BLaER1 treated with 17β-estradiol and CSF1 and Interleukin-3, amounts not matched to agents 10 nM and 100 nM (cell line): ENCODE data around the gene SYNDIG1L.

Experiments used
- H3K27ac ChIP-seq, 11 experiments: shearing (Covaris generic); formaldehyde crosslinking; 2 replicates each; pipeline ENCODE4 v1.8.1; 2022
- H3K27me3 ChIP-seq, 11 experiments: shearing (Covaris generic); formaldehyde crosslinking; 2 replicates each; pipeline ENCODE4 v1.8.1; 2022
- H3K36me3 ChIP-seq, 11 experiments: shearing (Covaris generic); formaldehyde crosslinking; 2 replicates each; pipeline ENCODE4 v1.8.1; 2022
- H3K4me1 ChIP-seq, 10 experiments: shearing (Covaris generic); formaldehyde crosslinking; 2 replicates each; pipeline ENCODE4 v1.8.1; 2022
- H3K4me2 ChIP-seq, 11 experiments: shearing (Covaris generic); formaldehyde crosslinking; 2 replicates each; pipeline ENCODE4 v1.8.1; 2022
- H3K4me3 ChIP-seq, 10 experiments: shearing (Covaris generic); formaldehyde crosslinking; 2 replicates each; pipeline ENCODE4 v1.8.1; 2022
- H3K9ac ChIP-seq, 11 experiments: shearing (Covaris generic); formaldehyde crosslinking; 2 replicates each; pipeline ENCODE4 v1.8.1; 2022
- H3K9me3 ChIP-seq, 11 experiments: shearing (Covaris generic); formaldehyde crosslinking; replicated peaks in 1 of 11; 2 replicates each; pipeline ENCODE4 v1.8.1; 2022
- H4K20me1 ChIP-seq, 11 experiments: shearing (Covaris generic); formaldehyde crosslinking; 2 replicates each; pipeline ENCODE4 v1.8.1; 2022
- Cebpa-rat ChIP-seq, 11 experiments: shearing (Covaris generic); IDR thresholded peaks; 2 replicates each; pipeline ENCODE4 v1.8.1; 2022

SYNDIG1L gene

GRCh38 chr14:74364271-74364880 is 61.6 kb downstream of the SYNDIG1L start:
- H3K9me3 ChIP-seq: no peaks in the 10 kb centered on the region
- no peaks in the 10 kb centered on the region for H3K27me3 ChIP-seq
- no peaks in the 10 kb centered on the region for H3K36me3 ChIP-seq
- peaks cover 0 to 5% (median 0%) of the 10 kb centered on the region in 11 experiments; a peak in 1 of 22 replicates for H4K20me1 ChIP-seq
- H3K4me2 ChIP-seq: no peak overlapping the region
- peaks cover 0 to 4% (median 0%) of the 10 kb centered on the region in 10 experiments; a peak in 3 of 20 replicates for H3K4me1 ChIP-seq
- H3K27ac ChIP-seq: no peak overlapping the region
- no peak overlapping the region for H3K4me3 ChIP-seq
- H3K9ac ChIP-seq: no peak overlapping the region
- no peak for TF ChIP-seq Cebpa-rat (IDR thresholded peaks at IDR 0.05)

DNA sequence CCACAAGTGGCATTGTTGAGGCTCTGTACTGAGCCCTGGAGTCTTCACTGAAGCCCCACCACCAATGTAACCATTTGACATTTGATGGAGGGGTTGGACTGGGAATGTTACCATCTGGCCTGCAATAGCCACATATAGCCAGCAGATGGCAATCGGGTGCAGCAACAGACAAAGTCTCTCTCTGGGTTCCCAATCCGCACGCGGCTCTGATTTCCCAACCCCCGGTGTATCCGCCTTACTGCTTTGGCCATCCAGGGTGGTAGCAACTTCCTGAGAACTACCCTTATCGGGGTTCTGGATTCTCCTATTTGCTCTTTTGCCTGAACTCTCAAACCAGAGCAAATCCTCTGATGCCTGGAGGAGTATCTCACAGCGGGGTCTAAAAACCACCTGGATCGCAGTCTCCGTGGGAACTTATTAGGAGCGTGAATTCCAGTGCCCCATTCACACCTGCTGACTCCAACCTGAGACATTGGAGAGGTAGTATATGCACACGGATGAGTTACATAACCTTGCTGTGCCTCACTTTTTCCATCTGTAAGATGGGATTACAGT is 63.6 kb downstream of the SYNDIG1L start:
- Histone ChIP-seq H3K9me3 (no peaks in the 10 kb centered on the region), H3K4me3 (no peak overlapping the region), H4K20me1 (peaks cover 0 to 5% (median 0%) of the 10 kb centered on the region in 11 experiments; a peak in 1 of 22 replicates), H3K36me3 (no peaks in the 10 kb centered on the region), H3K4me1 (peaks cover 0 to 4% (median 0%) of the 10 kb centered on the region in 10 experiments; a peak in 3 of 20 replicates), H3K27me3 (no peaks in the 10 kb centered on the region), H3K27ac (no peak overlapping the region), H3K9ac (0 out of 22 replicates have a peak overlapping the region, but pooled peaks of 1 of the 11 experiments have one; percentile 19), H3K4me2 (peak overlapping the region in 8 of 11 experiments; percentile 6 to 44 (median 16); a peak in 10 of 22 replicates)
- TF ChIP-seq Cebpa-rat (IDR thresholded peaks at IDR 0.05): peak in 2 of 11 experiments; percentile 35 to 42; a peak in 2 of 22 replicates

DNA sequence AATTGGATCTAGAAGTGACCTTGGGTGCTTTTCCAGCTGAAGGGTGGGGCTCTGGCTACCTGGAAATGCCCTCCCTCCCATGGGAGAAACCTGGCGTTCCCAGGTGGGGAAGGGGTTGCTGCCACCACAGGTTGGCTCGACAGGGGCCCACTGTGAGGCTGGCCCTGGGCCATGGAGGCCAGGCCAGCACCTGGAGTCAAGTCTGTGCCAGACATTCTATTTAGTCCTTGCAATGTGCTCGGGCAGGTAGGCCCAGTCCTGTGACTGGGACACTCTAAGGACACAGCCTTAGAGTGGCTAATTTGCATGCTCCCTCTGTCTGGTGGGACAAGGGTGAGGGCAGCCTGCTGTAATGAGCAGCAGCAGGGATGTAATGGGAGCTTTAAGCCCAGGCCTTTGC is 65.8 kb downstream of the SYNDIG1L start:
- Histone ChIP-seq H3K27me3 (no peaks in the 10 kb centered on the region), H3K4me1 (peaks cover 0 to 4% (median 0%) of the 10 kb centered on the region in 10 experiments; a peak in 3 of 20 replicates), H3K27ac (no peak overlapping the region), H3K4me3 (no peak overlapping the region), H4K20me1 (peaks cover 0 to 5% (median 0%) of the 10 kb centered on the region in 11 experiments; a peak in 1 of 22 replicates), H3K9me3 (no peaks in the 10 kb centered on the region), H3K36me3 (no peaks in the 10 kb centered on the region), H3K9ac (no peak overlapping the region), H3K4me2 (no peak overlapping the region)
- no peak for TF ChIP-seq Cebpa-rat (IDR thresholded peaks at IDR 0.05)

DNA sequence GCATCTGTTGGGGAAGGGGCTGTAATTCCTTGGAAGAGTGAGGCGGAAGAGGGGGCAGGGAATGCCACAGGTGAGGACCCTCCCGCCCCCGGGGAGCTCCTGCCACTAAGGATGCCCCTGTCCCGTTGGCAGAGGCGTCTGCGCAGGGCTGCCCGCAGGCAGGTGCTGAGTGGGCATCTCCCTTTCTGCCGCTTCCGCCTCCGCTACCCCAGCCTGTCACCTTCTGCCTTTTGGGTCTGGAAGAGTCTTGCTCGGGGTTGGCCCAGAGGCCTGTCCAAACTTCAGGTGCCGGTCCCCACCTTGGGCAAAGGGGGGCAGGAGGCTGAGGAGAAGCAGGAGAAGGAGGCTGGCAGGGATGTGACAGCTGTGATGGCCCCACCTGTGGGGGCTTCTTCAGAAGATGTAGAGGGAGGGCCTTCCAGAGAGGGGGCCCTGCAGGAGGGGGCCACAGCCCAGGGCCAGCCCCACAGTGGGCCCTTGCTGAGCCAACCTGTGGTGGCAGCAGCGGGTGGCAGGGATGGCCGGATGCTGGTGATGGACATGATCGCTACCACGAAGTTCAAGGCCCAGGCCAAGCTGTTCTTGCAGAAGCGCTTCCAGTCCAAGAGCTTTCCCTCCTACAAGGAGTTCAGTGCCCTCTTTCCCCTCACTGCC is 67.7 kb downstream of the SYNDIG1L start:
- H3K36me3 ChIP-seq: no peaks in the 10 kb centered on the region

DNA sequence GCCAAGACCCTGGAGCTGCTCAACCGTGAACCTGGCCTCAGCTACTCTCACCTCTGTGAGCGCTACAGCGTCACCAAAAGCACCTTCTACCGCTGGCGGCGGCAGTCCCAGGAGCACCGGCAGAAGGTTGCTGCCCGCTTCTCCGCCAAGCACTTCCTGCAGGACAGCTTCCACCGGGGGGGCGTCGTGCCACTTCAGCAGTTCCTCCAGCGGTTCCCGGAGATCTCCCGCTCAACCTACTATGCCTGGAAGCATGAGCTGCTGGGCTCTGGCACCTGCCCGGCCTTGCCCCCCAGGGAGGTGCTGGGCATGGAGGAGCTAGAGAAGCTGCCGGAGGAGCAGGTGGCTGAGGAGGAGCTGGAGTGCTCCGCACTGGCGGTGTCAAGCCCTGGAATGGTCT is 68.4 kb downstream of the SYNDIG1L start:
- Histone ChIP-seq H4K20me1 (peaks cover 0 to 5% (median 0%) of the 10 kb centered on the region in 11 experiments; a peak in 1 of 22 replicates), H3K4me1 (peaks cover 0 to 2% (median 0%) of the 10 kb centered on the region in 10 experiments; a peak in 3 of 20 replicates), H3K27me3 (no peaks in the 10 kb centered on the region), H3K9ac (no peak overlapping the region), H3K36me3 (no peaks in the 10 kb centered on the region), H3K4me2 (no peak overlapping the region), H3K27ac (no peak overlapping the region), H3K4me3 (no peak overlapping the region), H3K9me3 (no peaks in the 10 kb centered on the region)
- TF ChIP-seq Cebpa-rat (IDR thresholded peaks at IDR 0.05): no peak

More for the DNA sequence above, 67.7 kb downstream of the SYNDIG1L start:
- Histone ChIP-seq H3K4me1 (peaks cover 0 to 4% (median 0%) of the 10 kb centered on the region in 10 experiments; a peak in 3 of 20 replicates), H3K27me3 (no peaks in the 10 kb centered on the region), H3K9me3 (no peaks in the 10 kb centered on the region), H3K9ac (no peak overlapping the region; a peak in 1 of 22 replicates), H3K4me2 (no peak overlapping the region), H3K4me3 (no peak overlapping the region), H4K20me1 (peaks cover 0 to 5% (median 0%) of the 10 kb centered on the region in 11 experiments; a peak in 1 of 22 replicates), H3K27ac (no peak overlapping the region)
- no peak for TF ChIP-seq Cebpa-rat (IDR thresholded peaks at IDR 0.05)

DNA sequence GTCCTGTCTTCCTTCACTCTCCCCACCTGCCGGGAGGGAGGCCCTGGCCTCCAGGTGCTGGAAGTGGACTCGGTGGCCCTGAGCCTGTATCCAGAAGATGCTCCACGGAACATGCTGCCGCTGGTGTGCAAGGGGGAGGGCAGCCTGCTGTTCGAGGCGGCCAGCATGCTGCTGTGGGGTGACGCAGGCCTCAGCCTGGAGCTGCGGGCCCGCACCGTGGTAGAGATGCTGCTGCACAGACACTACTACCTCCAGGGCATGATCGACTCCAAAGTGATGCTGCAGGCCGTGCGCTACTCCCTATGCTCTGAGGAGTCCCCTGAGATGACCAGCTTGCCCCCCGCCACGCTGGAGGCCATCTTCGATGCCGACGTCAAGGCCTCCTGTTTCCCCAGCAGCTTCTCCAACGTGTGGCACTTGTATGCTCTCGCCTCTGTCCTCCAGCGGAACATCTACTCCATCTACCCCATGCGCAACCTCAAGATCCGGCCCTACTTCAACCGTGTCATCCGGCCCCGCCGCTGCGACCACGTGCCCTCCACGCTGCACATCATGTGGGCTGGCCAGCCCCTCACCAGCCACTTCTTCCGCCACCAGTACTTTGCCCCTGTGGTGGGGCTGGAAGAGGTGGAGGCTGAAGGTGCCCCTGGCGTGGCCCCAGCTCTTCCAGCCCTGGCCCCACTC is 69.0 kb downstream of the SYNDIG1L start:
- H3K27ac ChIP-seq: no peak overlapping the region
- H3K9me3 ChIP-seq: no peaks in the 10 kb centered on the region
- TF ChIP-seq Cebpa-rat (IDR thresholded peaks at IDR 0.05): no peak
- H3K9ac ChIP-seq: no peak overlapping the region
- no peaks in the 10 kb centered on the region for H3K36me3 ChIP-seq
- no peak overlapping the region for H3K4me3 ChIP-seq
- H3K4me1 ChIP-seq: no peaks in the 10 kb centered on the region
- no peaks in the 10 kb centered on the region for H3K27me3 ChIP-seq
- H4K20me1 ChIP-seq: peaks cover 0 to 5% (median 0%) of the 10 kb centered on the region in 11 experiments; a peak in 1 of 22 replicates
- no peak overlapping the region for H3K4me2 ChIP-seq
